Progenitor cell of endocrine pancreas (in vitro differentiated cells): ENCODE results near the gene RAD51B. TPM values are rescaled to one million over a fixed set of nuclear protein-coding genes. Genes with fewer than 3 reads are reported as not detected.
"Not testable (repeated sequence)": the region's sequence is repeated elsewhere in the genome, so short reads cannot be mapped to it uniquely, and the experiment has no call there.

Experiments used
- DNase-seq: peaks from one replicate; pipeline ENCODE4 v3.0.0; 2021; ENCODE audit warnings: low spot score; ENCODE audit not compliant: unreplicated experiment
- H3K27ac Mint-ChIP-seq: 2 replicates; pipeline ENCODE4 v1.8.0; 2021; ENCODE audit warnings: mild to moderate bottlenecking, moderate library complexity, mixed read lengths
- H3K27me3 Mint-ChIP-seq: 2 replicates; pipeline ENCODE4 v1.8.0; 2021; ENCODE audit warnings: mixed read lengths
- H3K36me3 Mint-ChIP-seq: 2 replicates; pipeline ENCODE4 v1.8.0; 2022; ENCODE audit warnings: mixed read lengths; ENCODE audit not compliant: insufficient read depth
- H3K4me1 Mint-ChIP-seq: 2 replicates; pipeline ENCODE4 v1.8.0; 2021; ENCODE audit warnings: low read depth, mixed read lengths
- H3K4me3 Mint-ChIP-seq: 2 replicates; pipeline ENCODE4 v1.8.0; 2021; ENCODE audit warnings: low read depth, mild to moderate bottlenecking, moderate library complexity, mixed read lengths
- H3K9me3 Mint-ChIP-seq: 2 replicates; pipeline ENCODE4 v1.8.0; 2021; ENCODE audit warnings: low read depth, mixed read lengths
- CTCF ChIP-seq: fragments of 200-600 bp; sonication (generic); IDR thresholded peaks from one replicate; pipeline ENCODE4 v1.5.0; 2021; ENCODE audit warnings: antibody characterized with exemption, mild to moderate bottlenecking; ENCODE audit not compliant: unreplicated experiment
- total RNA-seq: library from RNA; stranded (reverse); gene quantifications from 2 replicates; pipeline ENCODE4 v1.2.1, GENCODE V29; 2021

RAD51B gene
- total RNA-seq, 1 donor from 2014 or later, result 24.7 TPM

- TF ChIP-seq CTCF, result no peak
- H3K4me3 Mint-ChIP-seq, result no peak overlapping the region
- no peak for DNase-seq
- peaks cover 15% of the 10 kb centered on the region for H3K36me3 Mint-ChIP-seq
- H3K27ac Mint-ChIP-seq, result no peak overlapping the region
- H3K4me1 Mint-ChIP-seq, result peaks cover 5% of the 10 kb centered on the region
- peaks cover 28% of the 10 kb centered on the region for H3K9me3 Mint-ChIP-seq
- no peaks in the 10 kb centered on the region for H3K27me3 Mint-ChIP-seq
These were observed 274.6 kb downstream of the RAD51B start for GRCh38 chr14:68094158-68094557.

GRCh38 chr14:68094752-68095151, 275.2 kb downstream of the RAD51B start:
- no peak for DNase-seq
- Mint-ChIP-seq H3K27me3 (no peaks in the 10 kb centered on the region), H3K36me3 (peaks cover 21% of the 10 kb centered on the region), H3K4me1 (peaks cover 4% of the 10 kb centered on the region), H3K9me3 (peaks cover 34% of the 10 kb centered on the region), H3K27ac (no peak overlapping the region), H3K4me3 (no peak overlapping the region)
- TF ChIP-seq CTCF, result no peak

GRCh38 chr14:68097727-68098126, 278.1 kb downstream of the RAD51B start:
- Mint-ChIP-seq H3K27ac (no peak overlapping the region), H3K27me3 (no peaks in the 10 kb centered on the region), H3K9me3 (peaks cover 40% of the 10 kb centered on the region), H3K36me3 (peaks cover 34% of the 10 kb centered on the region), H3K4me1 (peaks cover 6% of the 10 kb centered on the region), H3K4me3 (no peak overlapping the region)
- no peak for DNase-seq
- TF ChIP-seq CTCF, result no peak

- Mint-ChIP-seq H3K36me3 (peaks cover 32% of the 10 kb centered on the region), H3K4me3 (no peak overlapping the region), H3K27me3 (no peaks in the 10 kb centered on the region), H3K27ac (no peak overlapping the region), H3K4me1 (peaks cover 7% of the 10 kb centered on the region), H3K9me3 (peaks cover 39% of the 10 kb centered on the region)
- no peak for TF ChIP-seq CTCF
- DNase-seq, result no peak
These were observed 279.3 kb downstream of the RAD51B start for GRCh38 chr14:68098834-68099233.

GRCh38 chr14:68099495-68100045, 280.0 kb downstream of the RAD51B start:
- DNase-seq, result no peak
- Mint-ChIP-seq H3K27ac (peak overlapping the region; percentile 64), H3K9me3 (peaks cover 37% of the 10 kb centered on the region), H3K4me3 (no peak overlapping the region), H3K27me3 (no peaks in the 10 kb centered on the region), H3K36me3 (peaks cover 31% of the 10 kb centered on the region), H3K4me1 (peaks cover 7% of the 10 kb centered on the region)
- no peak for TF ChIP-seq CTCF

GRCh38 chr14:68101715-68102301, 282.2 kb downstream of the RAD51B start:
- H3K4me3 Mint-ChIP-seq, result not testable (repeated sequence)

More at GRCh38 chr14:68101715-68102301, 282.2 kb downstream of the RAD51B start:
- Mint-ChIP-seq H3K36me3 (peaks cover 31% of the 10 kb centered on the region), H3K9me3 (peaks cover 37% of the 10 kb centered on the region)
- H3K4me1 Mint-ChIP-seq, H3K27me3 Mint-ChIP-seq, DNase-seq, H3K27ac Mint-ChIP-seq: not testable (repeated sequence)
